Neural progenitor cell (in vitro differentiated cells): ENCODE measurements around the gene LRRC52. TPM values are rescaled to one million over a fixed set of nuclear protein-coding genes. Genes with fewer than 3 reads are reported as not detected.

Experiments
- DNase-seq: peaks from one replicate; pipeline ENCODE4 v3.0.0-alpha.2; 2016; ENCODE audit warnings: low spot score
- H2AFZ ChIP-seq: fragments of 200-600 bp; sonication (generic); replicated peaks from 2 replicates; pipeline ENCODE4 v1.6.1; 2016; ENCODE audit warnings: antibody characterized with exemption
- H3F3A ChIP-seq: fragments of 200-600 bp; sonication (generic); 2 replicates; pipeline ENCODE4 v1.6.1; 2016; ENCODE audit warnings: antibody characterized with exemption, low read depth
- H3K27ac ChIP-seq: fragments of 200-600 bp; sonication (generic); 2 replicates; pipeline ENCODE4 v1.5.1; 2016; ENCODE audit warnings: mild to moderate bottlenecking
- H3K27me3 ChIP-seq: fragments of 200-600 bp; sonication (generic); 2 replicates; pipeline ENCODE4 v1.6.1; 2016; ENCODE audit warnings: mild to moderate bottlenecking, moderate library complexity
- H3K36me3 ChIP-seq: fragments of 200-600 bp; sonication (generic); 2 replicates; pipeline ENCODE4 v1.5.1; 2016
- H3K4me1 ChIP-seq: fragments of 200-600 bp; sonication (generic); 2 replicates; pipeline ENCODE4 v1.6.1; 2016; ENCODE audit warnings: mixed run types
- H3K4me2 ChIP-seq: fragments of 200-600 bp; sonication (generic); 2 replicates; pipeline ENCODE4 v1.6.1; 2016
- H3K4me3 ChIP-seq: fragments of 200-600 bp; sonication (generic); 2 replicates; pipeline ENCODE4 v1.5.1; 2016
- H3K79me2 ChIP-seq: fragments of 200-600 bp; sonication (generic); 2 replicates; pipeline ENCODE4 v1.6.1; 2016; ENCODE audit warnings: low read depth
- H3K9ac ChIP-seq: fragments of 200-600 bp; sonication (generic); 2 replicates; pipeline ENCODE4 v1.6.1; 2016
- H3K9me3 ChIP-seq: fragments of 200-600 bp; sonication (generic); 2 replicates; pipeline ENCODE4 v1.5.1; 2016; ENCODE audit warnings: low read depth
- H4K20me1 ChIP-seq: fragments of 200-600 bp; sonication (generic); 2 replicates; pipeline ENCODE4 v1.6.1; 2016; ENCODE audit warnings: low read depth
- H3K27ac Mint-ChIP-seq: 3 replicates; pipeline ENCODE4 v1.8.0; 2021; ENCODE audit warnings: mixed read lengths
- H3K27me3 Mint-ChIP-seq: 2 replicates; pipeline ENCODE4 v1.8.0; 2022; ENCODE audit warnings: low read depth, mild to moderate bottlenecking, inconsistent platforms, moderate library complexity, mixed read lengths; ENCODE audit not compliant: insufficient read depth
- H3K36me3 Mint-ChIP-seq: 3 replicates; pipeline ENCODE4 v1.8.0; 2021; ENCODE audit warnings: mixed read lengths
- H3K4me1 Mint-ChIP-seq: 3 replicates; pipeline ENCODE4 v1.8.0; 2021; ENCODE audit warnings: mixed read lengths
- H3K4me3 Mint-ChIP-seq: 3 replicates; pipeline ENCODE4 v1.8.0; 2021; ENCODE audit warnings: mild to moderate bottlenecking, moderate library complexity, mixed read lengths
- H3K9me3 Mint-ChIP-seq: 3 replicates; pipeline ENCODE4 v1.8.0; 2020; ENCODE audit warnings: mixed read lengths
- CTCF ChIP-seq: fragments of 200-600 bp; sonication (generic); IDR thresholded peaks from 2 replicates; pipeline ENCODE4 v1.5.1; 2017; ENCODE audit warnings: antibody characterized with exemption, mild to moderate bottlenecking
- EZH2 ChIP-seq: fragments of 200-600 bp; sonication (generic); IDR thresholded peaks from 2 replicates; pipeline ENCODE4 v1.6.1; 2017; ENCODE audit warnings: antibody characterized with exemption, mild to moderate bottlenecking, moderate library complexity
- EZH2phosphoT487 ChIP-seq: fragments of 200-600 bp; sonication (generic); IDR thresholded peaks from 2 replicates; pipeline ENCODE4 v1.6.1; 2017; ENCODE audit warnings: antibody characterized with exemption
- total RNA-seq: library from RNA; depleted of rRNA; stranded (reverse); fragments of >200 nt; gene quantifications from 2 replicates; pipeline ENCODE4 v1.2.3, GENCODE V29; 2015; ENCODE audit warnings: low replicate concordance

The LRRC52 gene
- not detected in 2 replicates for total RNA-seq

GRCh38 chr1:165543532-165544438 is at the start of gene LRRC52:
TSS of gene LRRC52 (plus strand) at chr1:165544000. CDS start at chr1:165544297, 297 bp downstream.
- peak; percentile 5 for DNase-seq
- no peak for TF ChIP-seq EZH2phosphoT487
- TF ChIP-seq CTCF: no peak
- TF ChIP-seq EZH2: no peak

GRCh38 chr1:165494949-165495857 is 48.6 kb upstream of the LRRC52 start:
- Mint-ChIP-seq H3K4me3 (no peak overlapping the region), H3K4me1 (peaks cover 30% of the 10 kb centered on the region), H3K9me3 (no peaks in the 10 kb centered on the region), H3K36me3 (no peaks in the 10 kb centered on the region), H3K27me3 (peaks cover 7% of the 10 kb centered on the region), H3K27ac (no peak overlapping the region)
- Histone ChIP-seq H3K9ac (no peak overlapping the region), H3K79me2 (no peaks in the 10 kb centered on the region), H4K20me1 (no peaks in the 10 kb centered on the region), H3K9me3 (no peaks in the 10 kb centered on the region), H3F3A (no peaks in the 10 kb centered on the region), H3K27ac (no peak overlapping the region), H2AFZ (no peak overlapping the region), H3K4me2 (no peak overlapping the region), H3K4me1 (peaks cover 4% of the 10 kb centered on the region), H3K27me3 (no peaks in the 10 kb centered on the region), H3K36me3 (no peaks in the 10 kb centered on the region), H3K4me3 (no peak overlapping the region)
- TF ChIP-seq CTCF (no peak), EZH2phosphoT487 (no peak), EZH2 (no peak)
- no peak for DNase-seq

More at GRCh38 chr1:165543532-165544438, at the start of gene LRRC52:
- Histone ChIP-seq H3K4me2 (no peak within 1 kb of the TSS), H3K27ac (no peak within 1 kb of the TSS), H3K27me3 (peaks cover 10% of the 10 kb centered on the region), H3K9me3 (no peaks in the 10 kb centered on the region), H3K4me3 (no peak within 1 kb of the TSS), H3K36me3 (no peaks in the 10 kb centered on the region), H3K79me2 (no peaks in the 10 kb centered on the region), H3F3A (no peaks in the 10 kb centered on the region), H3K4me1 (peaks cover 5% of the 10 kb centered on the region), H4K20me1 (no peaks in the 10 kb centered on the region), H2AFZ (no peak within 1 kb of the TSS), H3K9ac (no peak within 1 kb of the TSS)
- H3K4me1 Mint-ChIP-seq: peaks cover 15% of the 10 kb centered on the region
- H3K27me3 Mint-ChIP-seq: peaks cover 10% of the 10 kb centered on the region
- H3K4me3 Mint-ChIP-seq: no peak within 1 kb of the TSS
- no peaks in the 10 kb centered on the region for H3K9me3 Mint-ChIP-seq
- no peak within 1 kb of the TSS for H3K27ac Mint-ChIP-seq
- no peaks in the 10 kb centered on the region for H3K36me3 Mint-ChIP-seq

GRCh38 chr1:165495858-165496205 is 48.0 kb upstream of the LRRC52 start:
- H3K9me3 ChIP-seq: no peaks in the 10 kb centered on the region
- no peak overlapping the region for H3K4me3 ChIP-seq
- H3K4me1 ChIP-seq: peaks cover 4% of the 10 kb centered on the region
- no peaks in the 10 kb centered on the region for H4K20me1 ChIP-seq
- no peaks in the 10 kb centered on the region for H3F3A ChIP-seq
- H3K27me3 Mint-ChIP-seq: peaks cover 5% of the 10 kb centered on the region
- H3K36me3 ChIP-seq: no peaks in the 10 kb centered on the region
- no peak overlapping the region for H3K9ac ChIP-seq
- no peak overlapping the region for H3K27ac Mint-ChIP-seq
- H3K4me1 Mint-ChIP-seq: peaks cover 30% of the 10 kb centered on the region
- H3K9me3 Mint-ChIP-seq: no peaks in the 10 kb centered on the region
- H3K79me2 ChIP-seq: no peaks in the 10 kb centered on the region
- H3K36me3 Mint-ChIP-seq: no peaks in the 10 kb centered on the region
- H3K4me2 ChIP-seq: no peak overlapping the region
- no peaks in the 10 kb centered on the region for H3K27me3 ChIP-seq
- no peak overlapping the region for H3K4me3 Mint-ChIP-seq
- no peak overlapping the region for H3K27ac ChIP-seq
- TF ChIP-seq CTCF (no peak), EZH2phosphoT487 (no peak)
- DNase-seq: no peak
- H2AFZ ChIP-seq: no peak overlapping the region
